Upper lobe of right lung (tissue), 1 donor: ENCODE data around the gene LGR6. TPM values are rescaled to one million over a fixed set of nuclear protein-coding genes. Genes with fewer than 3 reads are reported as not detected.

Experiments
- ATAC-seq: fragments of 200-7000 bp; cut with Tn5 transposase; one replicate; pipeline ENCODE4 v1.9.1; 2020; ENCODE audit warnings: mild to moderate bottlenecking, moderate library complexity
- DNase-seq: peaks from one replicate; pipeline ENCODE4 v3.0.0-alpha.2; 2020
- H3K27ac ChIP-seq: fragments of 200-600 bp; one replicate; pipeline ENCODE4 v1.8.0; 2022
- H3K27me3 ChIP-seq: fragments of 200-600 bp; one replicate; pipeline ENCODE4 v1.8.0; 2022; ENCODE audit warnings: mild to moderate bottlenecking
- H3K36me3 ChIP-seq: fragments of 200-600 bp; one replicate; pipeline ENCODE4 v1.8.0; 2022
- H3K4me1 ChIP-seq: fragments of 200-600 bp; one replicate; pipeline ENCODE4 v1.8.0; 2022
- H3K4me3 ChIP-seq: fragments of 200-600 bp; one replicate; pipeline ENCODE4 v1.8.0; 2022; ENCODE audit warnings: mild to moderate bottlenecking
- H3K9me3 ChIP-seq: fragments of 200-600 bp; one replicate; pipeline ENCODE4 v1.8.0; 2022
- intact Hi-C: fragments of 100-400 bp; cut with DNase I; formaldehyde crosslinking; loops from one replicate; pipeline ENCODE4 v1.11.0; 2022
- total RNA-seq: library from RNA; stranded (reverse); fragmentation: NEBNext Ultra II Directional; extraction: Animal tissue kit (Norgen Biotek cat#: 25700); gene quantifications from one replicate; pipeline ENCODE4 v1.2.1, GENCODE V29; 2021
- TF ChIP-seq, protein P1 (sequence below): fragments of 200-600 bp; IDR thresholded peaks from one replicate; pipeline ENCODE4 v1.8.0; 2022; ENCODE audit warnings: antibody characterized with exemption
- donor health status: DM: no; HTN: yes; CAD: no; lungs with severe emphysema.

LGR6 gene
- total RNA-seq, 1 donor from 2014 or later, result 1.8 TPM

DNA sequence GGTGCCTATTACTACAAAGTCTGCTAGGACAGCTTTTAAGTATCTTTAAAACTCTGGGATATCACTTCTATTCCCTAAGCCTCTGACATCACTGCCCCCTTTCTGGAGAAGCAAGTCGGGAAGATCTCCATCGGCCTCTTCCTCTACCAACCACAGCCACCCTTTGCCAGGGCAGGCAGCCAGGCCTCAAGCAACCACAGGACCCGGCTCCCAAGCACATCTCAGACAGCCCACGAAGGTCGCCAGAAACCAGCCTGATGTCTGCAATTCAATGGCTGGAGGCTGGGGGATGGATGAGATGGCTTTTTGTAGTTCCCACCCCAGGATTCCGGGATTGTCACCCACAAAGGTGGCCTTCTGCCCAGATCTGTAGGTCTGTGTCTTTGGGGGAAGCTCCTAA, 70.7 kb downstream of the LGR6 start:
- Histone ChIP-seq H3K4me1 (no peaks in the 10 kb centered on the region), H3K4me3 (no peak overlapping the region), H3K9me3 (no peaks in the 10 kb centered on the region), H3K27me3 (peaks cover 3% of the 10 kb centered on the region), H3K36me3 (no peaks in the 10 kb centered on the region), H3K27ac (no peak overlapping the region)
- ATAC-seq (no peak), DNase-seq (no peak)
- intact Hi-C loops, result no loop called here
- TF ChIP-seq, protein P1, sequence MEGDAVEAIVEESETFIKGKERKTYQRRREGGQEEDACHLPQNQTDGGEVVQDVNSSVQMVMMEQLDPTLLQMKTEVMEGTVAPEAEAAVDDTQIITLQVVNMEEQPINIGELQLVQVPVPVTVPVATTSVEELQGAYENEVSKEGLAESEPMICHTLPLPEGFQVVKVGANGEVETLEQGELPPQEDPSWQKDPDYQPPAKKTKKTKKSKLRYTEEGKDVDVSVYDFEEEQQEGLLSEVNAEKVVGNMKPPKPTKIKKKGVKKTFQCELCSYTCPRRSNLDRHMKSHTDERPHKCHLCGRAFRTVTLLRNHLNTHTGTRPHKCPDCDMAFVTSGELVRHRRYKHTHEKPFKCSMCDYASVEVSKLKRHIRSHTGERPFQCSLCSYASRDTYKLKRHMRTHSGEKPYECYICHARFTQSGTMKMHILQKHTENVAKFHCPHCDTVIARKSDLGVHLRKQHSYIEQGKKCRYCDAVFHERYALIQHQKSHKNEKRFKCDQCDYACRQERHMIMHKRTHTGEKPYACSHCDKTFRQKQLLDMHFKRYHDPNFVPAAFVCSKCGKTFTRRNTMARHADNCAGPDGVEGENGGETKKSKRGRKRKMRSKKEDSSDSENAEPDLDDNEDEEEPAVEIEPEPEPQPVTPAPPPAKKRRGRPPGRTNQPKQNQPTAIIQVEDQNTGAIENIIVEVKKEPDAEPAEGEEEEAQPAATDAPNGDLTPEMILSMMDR, result no peak

DNA sequence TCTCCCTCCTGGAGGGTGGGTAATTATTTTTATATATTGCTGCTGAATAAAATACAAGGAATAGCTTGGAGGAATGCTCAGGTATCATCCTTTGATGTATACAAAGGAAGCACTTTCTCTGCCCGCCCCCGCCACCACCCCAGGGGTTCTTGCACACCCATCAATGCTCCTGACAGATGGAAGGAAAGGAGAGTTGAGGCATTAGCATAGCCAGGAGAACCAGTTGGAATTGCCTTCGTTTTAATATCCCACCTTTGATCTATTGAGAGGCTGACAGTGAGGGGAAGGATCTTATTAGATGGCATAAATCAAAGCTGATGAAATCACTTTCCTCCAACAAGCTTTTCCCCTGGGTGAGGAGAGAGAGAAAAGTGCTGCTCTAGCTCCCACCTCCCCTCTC, 71.1 kb downstream of the LGR6 start:
- no peaks in the 10 kb centered on the region for H3K9me3 ChIP-seq
- TF ChIP-seq, protein P1, result no peak
- ATAC-seq, result no peak
- H3K4me3 ChIP-seq, result no peak overlapping the region
- DNase-seq, result no peak
- peaks cover 6% of the 10 kb centered on the region for H3K27me3 ChIP-seq
- intact Hi-C loops, result no loop called here
- H3K4me1 ChIP-seq, result no peaks in the 10 kb centered on the region
- H3K36me3 ChIP-seq, result no peaks in the 10 kb centered on the region
- H3K27ac ChIP-seq, result no peak overlapping the region

DNA sequence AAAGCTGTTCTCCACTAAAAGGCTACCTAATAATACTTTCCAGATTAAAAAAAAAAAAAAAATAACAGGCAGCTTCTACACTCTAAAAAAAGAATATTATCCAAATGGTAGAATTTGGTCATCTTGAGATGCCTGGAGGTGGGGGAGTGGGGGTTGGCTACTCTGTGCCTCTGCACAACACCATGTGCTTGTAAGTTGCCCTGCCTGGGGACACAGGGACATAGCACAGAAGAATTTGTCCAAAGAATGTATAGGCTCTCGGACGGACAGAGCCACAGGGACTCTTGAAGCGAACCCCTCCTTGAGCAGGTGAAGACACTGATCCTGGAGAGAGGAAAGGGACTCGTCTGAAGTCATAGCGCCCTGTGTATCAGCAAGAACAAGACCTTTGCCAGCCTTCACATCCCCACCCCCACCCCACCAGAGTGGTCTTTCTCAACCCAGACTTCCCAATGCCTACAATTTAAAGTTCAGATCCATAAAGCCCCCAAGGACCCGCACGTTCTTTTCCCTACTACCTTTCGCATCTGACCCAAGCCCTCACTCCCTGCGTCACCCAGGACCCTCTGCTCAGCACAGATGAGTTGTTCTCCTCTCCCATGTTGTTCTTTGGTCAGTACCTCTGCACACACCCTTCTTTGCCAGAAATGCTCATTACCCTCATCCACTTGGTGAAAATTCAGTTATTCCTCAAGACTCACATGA, 72.6 kb downstream of the LGR6 start:
- H3K27ac ChIP-seq, result no peak overlapping the region
- DNase-seq, result no peak
- H3K4me3 ChIP-seq, result no peak overlapping the region
- H3K27me3 ChIP-seq, result peaks cover 6% of the 10 kb centered on the region
- TF ChIP-seq, protein P1, result no peak
- H3K9me3 ChIP-seq, result no peaks in the 10 kb centered on the region
- intact Hi-C loops, result no loop called here
- H3K36me3 ChIP-seq, result no peaks in the 10 kb centered on the region
- H3K4me1 ChIP-seq, result no peaks in the 10 kb centered on the region
- no peak for ATAC-seq

DNA sequence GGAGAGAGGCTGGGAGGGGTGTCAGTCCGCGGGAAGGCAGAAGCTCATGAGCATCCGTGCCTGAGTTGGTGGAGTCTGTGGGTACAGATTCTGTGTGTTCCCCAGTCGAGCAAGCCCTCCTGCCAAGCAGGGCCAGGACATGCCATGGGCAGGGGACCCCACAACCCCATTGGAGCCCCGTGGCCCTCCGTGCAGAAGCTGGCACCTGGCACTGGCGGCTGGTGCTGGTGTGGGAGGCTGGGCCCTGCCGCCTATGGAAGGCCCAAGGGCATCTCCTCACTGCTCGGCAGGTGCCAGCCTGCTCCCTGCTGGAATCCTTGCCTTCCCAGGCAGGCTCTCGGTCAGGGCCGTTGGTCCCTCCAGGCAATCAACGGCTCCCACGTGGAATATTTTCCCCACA, 74.4 kb downstream of the LGR6 start:
- Histone ChIP-seq H3K4me1 (no peaks in the 10 kb centered on the region), H3K36me3 (no peaks in the 10 kb centered on the region), H3K4me3 (no peak overlapping the region), H3K27me3 (peaks cover 6% of the 10 kb centered on the region), H3K27ac (no peak overlapping the region), H3K9me3 (no peaks in the 10 kb centered on the region)
- TF ChIP-seq, protein P1, result no peak
- ATAC-seq (no peak), DNase-seq (no peak)
- intact Hi-C loops, result no loop called here

DNA sequence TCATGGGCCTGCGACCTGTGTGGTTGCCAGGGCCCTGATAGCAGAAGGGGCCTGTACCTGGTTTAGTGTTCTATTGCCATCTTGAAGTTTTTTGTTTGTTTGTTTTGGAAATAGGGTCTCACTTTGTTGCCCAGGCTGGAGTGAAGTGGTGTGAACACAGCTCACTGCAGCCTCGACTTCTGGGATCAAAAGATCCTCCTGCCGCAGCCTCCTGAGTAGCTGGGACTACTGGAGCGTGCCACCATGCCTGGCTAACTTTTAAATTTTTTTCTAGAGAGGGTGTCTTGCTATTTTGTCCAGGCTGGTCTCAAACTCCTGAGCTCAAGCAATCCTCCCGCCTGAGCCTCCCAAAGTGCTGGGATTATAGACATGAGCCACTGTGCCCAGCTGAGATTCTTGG, 75.2 kb downstream of the LGR6 start:
- Histone ChIP-seq H3K27ac (no peak overlapping the region), H3K36me3 (no peaks in the 10 kb centered on the region), H3K4me3 (no peak overlapping the region), H3K9me3 (no peaks in the 10 kb centered on the region), H3K4me1 (no peaks in the 10 kb centered on the region), H3K27me3 (peaks cover 6% of the 10 kb centered on the region)
- DNase-seq (no peak), ATAC-seq (no peak)
- TF ChIP-seq, protein P1, result no peak
- intact Hi-C loops, result no loop called here
